OCI-LY3 (cell line): Measurements from ENCODE around the gene GALT.

Experiments used
- H2AFZ ChIP-seq: fragments of 200-600, 300-600 bp; shearing (Covaris generic); 2 replicates; pipeline ENCODE4 v1.6.0; 2014; ENCODE audit warnings: antibody characterized with exemption, low read depth, low read length
- H3K27ac ChIP-seq: fragments of 200-600, 300-600 bp; sonication (generic); 2 replicates; pipeline ENCODE4 v1.5.1; 2014; ENCODE audit warnings: mild to moderate bottlenecking, low read length, moderate library complexity, mixed read lengths
- H3K27me3 ChIP-seq: fragments of 200-600, 300-600 bp; sonication (generic); 2 replicates; pipeline ENCODE4 v1.6.1; 2014; ENCODE audit warnings: low read depth, low read length, mixed read lengths
- H3K36me3 ChIP-seq: fragments of 200-600, 300-600 bp; sonication (generic); replicated peaks from 2 replicates; pipeline ENCODE3; 2014; ENCODE audit warnings: low read depth, low read length, mixed read lengths
- H3K4me1 ChIP-seq: fragments of 300-600, 200-600 bp; sonication (generic); 2 replicates; pipeline ENCODE4 v1.6.1; 2014; ENCODE audit warnings: low read length, mixed read lengths
- H3K4me2 ChIP-seq: fragments of 200-600, 300-600 bp; sonication (generic); 2 replicates; pipeline ENCODE4 v1.6.1; 2014; ENCODE audit warnings: low read length, mixed read lengths
- H3K4me3 ChIP-seq: fragments of 300-600, 200-600 bp; sonication (generic); 2 replicates; pipeline ENCODE4 v1.5.1; 2014; ENCODE audit warnings: antibody characterized with exemption, mild to moderate bottlenecking, low read length, moderate library complexity
- H3K79me2 ChIP-seq: fragments of 300-600, 200-600 bp; shearing (Covaris generic); 2 replicates; pipeline ENCODE4 v1.6.1; 2014; ENCODE audit warnings: mild to moderate bottlenecking, low read length, mixed read lengths
- H3K9ac ChIP-seq: fragments of 300-600, 200-600 bp; shearing (Covaris generic); 2 replicates; pipeline ENCODE4 v1.6.0; 2014; ENCODE audit warnings: mild to moderate bottlenecking, low read length, moderate library complexity
- H3K9me3 ChIP-seq: fragments of 200-600, 300-600 bp; shearing (Covaris generic); 2 replicates; pipeline ENCODE4 v1.6.1; 2014; ENCODE audit warnings: low read length, mixed read lengths; ENCODE audit not compliant: insufficient read depth
- H4K20me1 ChIP-seq: fragments of 200-600, 300-600 bp; sonication (generic); 2 replicates; pipeline ENCODE4 v1.6.1; 2016; ENCODE audit warnings: low read length, mixed read lengths; ENCODE audit not compliant: insufficient read depth
- EZH2phosphoT487 ChIP-seq: fragments of 200-600 bp; shearing (Covaris generic); IDR thresholded peaks from 2 replicates; pipeline ENCODE4 v1.6.1; 2018; ENCODE audit warnings: antibody characterized with exemption, mixed run types, low read depth
- TF ChIP-seq, protein P1 (sequence below): fragments of 200-600, 300-600 bp; sonication (generic); IDR thresholded peaks from 2 replicates; pipeline ENCODE4 v1.5.1; 2014; ENCODE audit warnings: antibody characterized with exemption, low read length, low read depth

The GALT gene

DNA sequence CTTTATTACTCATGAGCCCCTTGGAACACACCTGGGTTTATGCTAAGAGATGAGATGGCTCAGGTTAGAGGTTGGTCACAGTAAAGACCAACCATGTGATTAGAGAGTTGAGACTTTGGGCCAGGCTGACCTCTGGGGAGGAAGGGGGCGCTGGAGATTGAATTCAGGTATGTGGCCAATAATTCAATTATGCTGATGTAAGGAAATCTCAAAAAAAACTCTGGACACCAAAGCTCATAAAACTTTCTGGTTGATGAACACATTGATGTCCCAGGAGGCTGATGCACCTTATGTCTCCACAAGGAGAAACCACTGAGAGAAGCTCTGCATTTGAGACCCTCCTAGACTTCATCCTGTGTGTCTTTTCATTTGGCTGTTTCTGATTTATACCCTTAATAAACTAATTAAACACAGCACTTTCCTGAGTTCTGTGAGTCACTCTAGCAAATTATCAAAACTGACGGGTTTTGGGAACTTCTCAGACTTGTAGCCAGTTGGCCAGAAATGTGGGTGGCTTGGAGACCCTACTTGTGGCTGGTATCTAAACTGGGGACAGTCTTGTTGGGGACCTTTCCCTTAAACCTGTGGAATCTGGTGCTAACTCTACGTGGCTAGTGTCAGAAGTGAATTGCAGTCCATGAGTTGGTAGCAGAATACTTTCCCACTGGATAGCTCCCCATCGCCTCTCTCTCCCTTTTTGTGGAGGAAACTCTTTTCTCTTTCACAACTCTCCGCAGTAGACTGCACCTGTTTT, 23.5 kb downstream of the GALT start:
- Histone ChIP-seq H3K9me3 (no peaks in the 10 kb centered on the region), H3K36me3 (peaks cover 9% of the 10 kb centered on the region), H3K79me2 (no peaks in the 10 kb centered on the region), H3K27me3 (no peaks in the 10 kb centered on the region), H3K9ac (no peak overlapping the region), H3K4me3 (no peak overlapping the region), H4K20me1 (no peaks in the 10 kb centered on the region), H3K4me1 (no peaks in the 10 kb centered on the region), H2AFZ (no peak overlapping the region), H3K4me2 (no peak overlapping the region), H3K27ac (no peak overlapping the region)
- TF ChIP-seq, protein P1, sequence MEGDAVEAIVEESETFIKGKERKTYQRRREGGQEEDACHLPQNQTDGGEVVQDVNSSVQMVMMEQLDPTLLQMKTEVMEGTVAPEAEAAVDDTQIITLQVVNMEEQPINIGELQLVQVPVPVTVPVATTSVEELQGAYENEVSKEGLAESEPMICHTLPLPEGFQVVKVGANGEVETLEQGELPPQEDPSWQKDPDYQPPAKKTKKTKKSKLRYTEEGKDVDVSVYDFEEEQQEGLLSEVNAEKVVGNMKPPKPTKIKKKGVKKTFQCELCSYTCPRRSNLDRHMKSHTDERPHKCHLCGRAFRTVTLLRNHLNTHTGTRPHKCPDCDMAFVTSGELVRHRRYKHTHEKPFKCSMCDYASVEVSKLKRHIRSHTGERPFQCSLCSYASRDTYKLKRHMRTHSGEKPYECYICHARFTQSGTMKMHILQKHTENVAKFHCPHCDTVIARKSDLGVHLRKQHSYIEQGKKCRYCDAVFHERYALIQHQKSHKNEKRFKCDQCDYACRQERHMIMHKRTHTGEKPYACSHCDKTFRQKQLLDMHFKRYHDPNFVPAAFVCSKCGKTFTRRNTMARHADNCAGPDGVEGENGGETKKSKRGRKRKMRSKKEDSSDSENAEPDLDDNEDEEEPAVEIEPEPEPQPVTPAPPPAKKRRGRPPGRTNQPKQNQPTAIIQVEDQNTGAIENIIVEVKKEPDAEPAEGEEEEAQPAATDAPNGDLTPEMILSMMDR = no peak
- TF ChIP-seq EZH2phosphoT487 = no peak

DNA sequence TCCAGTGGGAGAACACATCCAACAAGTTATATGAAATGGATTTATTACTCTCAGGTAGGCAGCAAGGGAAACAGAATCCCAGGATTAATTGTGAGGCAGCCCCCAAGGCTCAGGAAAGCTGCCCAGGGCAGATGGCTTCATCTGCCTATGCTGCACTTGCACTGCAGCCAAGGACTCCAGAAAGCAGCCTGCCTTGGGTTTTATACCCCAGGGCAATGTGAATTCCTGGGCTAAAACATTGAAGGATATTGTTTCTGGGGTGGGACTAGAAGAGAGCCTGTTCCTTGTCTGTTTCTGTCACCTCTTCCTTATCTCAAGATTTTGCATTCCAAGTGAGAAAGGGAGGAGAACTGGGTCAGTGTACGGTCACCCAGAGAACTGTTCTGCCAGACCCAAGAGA, 24.8 kb downstream of the GALT start:
- Histone ChIP-seq H4K20me1 (no peaks in the 10 kb centered on the region), H2AFZ (no peak overlapping the region), H3K27ac (no peak overlapping the region), H3K4me2 (no peak overlapping the region), H3K79me2 (no peaks in the 10 kb centered on the region), H3K9ac (no peak overlapping the region), H3K9me3 (no peaks in the 10 kb centered on the region), H3K27me3 (no peaks in the 10 kb centered on the region), H3K4me1 (no peaks in the 10 kb centered on the region), H3K36me3 (peaks cover 9% of the 10 kb centered on the region), H3K4me3 (no peak overlapping the region)
- TF ChIP-seq EZH2phosphoT487 = no peak
- TF ChIP-seq, protein P1 = no peak

DNA sequence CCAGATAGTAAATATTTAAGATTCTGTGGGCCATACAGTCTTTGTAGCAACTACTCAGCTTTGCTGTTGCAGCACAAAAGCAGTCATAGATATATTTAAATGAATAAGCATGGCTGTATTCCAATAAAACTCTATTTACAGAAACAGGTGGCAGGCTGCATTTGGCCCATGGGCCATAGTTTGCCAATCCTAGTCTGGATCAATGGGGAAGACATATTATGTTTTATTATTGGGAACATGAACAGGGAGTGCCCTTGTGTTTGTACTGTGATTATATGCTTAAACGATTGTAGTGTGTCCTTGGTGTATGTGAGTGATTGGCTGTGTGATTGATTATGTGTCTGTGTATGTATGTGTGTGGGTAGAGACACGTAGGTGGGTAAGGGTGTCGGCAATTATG, 28.0 kb downstream of the GALT start:
- Histone ChIP-seq H3K9me3 (no peaks in the 10 kb centered on the region), H3K4me1 (no peaks in the 10 kb centered on the region), H2AFZ (no peak overlapping the region), H4K20me1 (no peaks in the 10 kb centered on the region), H3K79me2 (no peaks in the 10 kb centered on the region), H3K4me2 (no peak overlapping the region), H3K27me3 (no peaks in the 10 kb centered on the region), H3K9ac (no peak overlapping the region), H3K4me3 (no peak overlapping the region), H3K27ac (no peak overlapping the region), H3K36me3 (peaks cover 5% of the 10 kb centered on the region)
- TF ChIP-seq, protein P1 = no peak

DNA sequence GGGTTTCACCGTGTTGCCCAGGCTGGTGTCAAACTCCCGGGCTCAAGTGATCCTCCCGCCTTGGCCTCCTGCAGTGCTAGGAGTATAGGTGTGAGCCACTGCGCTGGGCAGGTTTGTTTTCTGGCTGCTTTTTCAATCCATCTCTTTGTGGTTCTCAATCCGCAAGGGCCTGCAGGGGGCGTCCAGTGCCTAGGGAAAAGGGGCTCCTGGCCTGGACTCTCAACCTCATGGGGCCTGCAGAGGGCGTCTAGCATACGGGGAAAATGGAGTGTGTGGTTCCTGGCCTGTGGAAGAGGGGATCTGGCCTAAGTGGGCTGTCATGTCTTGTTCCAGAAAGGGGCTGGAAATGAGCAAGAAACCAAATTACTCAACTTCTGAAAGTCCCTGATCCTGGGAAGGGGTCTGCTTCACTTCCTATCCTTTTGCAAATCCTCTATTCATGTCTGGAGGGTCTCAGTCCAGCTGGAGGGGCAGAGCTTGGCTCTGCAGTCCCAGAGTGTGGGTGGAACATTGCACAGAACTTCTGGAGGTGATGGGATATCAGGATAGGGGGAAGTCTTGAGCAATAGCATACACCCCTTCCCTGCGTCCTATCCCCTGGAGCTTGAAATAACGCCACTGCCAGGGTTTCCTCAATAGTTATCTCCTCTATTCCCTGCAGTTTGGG, 28.7 kb downstream of the GALT start:
- H2AFZ ChIP-seq = no peak overlapping the region
- H3K4me1 ChIP-seq = no peaks in the 10 kb centered on the region
- H3K9ac ChIP-seq = no peak overlapping the region
- TF ChIP-seq, protein P1 = peak; percentile 93
- no peak for TF ChIP-seq EZH2phosphoT487
- H3K79me2 ChIP-seq = no peaks in the 10 kb centered on the region
- no peaks in the 10 kb centered on the region for H4K20me1 ChIP-seq
- no peak overlapping the region for H3K27ac ChIP-seq
- H3K4me3 ChIP-seq = no peak overlapping the region
- H3K27me3 ChIP-seq = no peaks in the 10 kb centered on the region
- H3K4me2 ChIP-seq = no peak overlapping the region
- no peaks in the 10 kb centered on the region for H3K9me3 ChIP-seq
- no peaks in the 10 kb centered on the region for H3K36me3 ChIP-seq
